Measurements from ENCODE around the gene AGBL4.
"Not testable (repeated sequence)": the region's sequence is repeated elsewhere in the genome, so short reads cannot be mapped to it uniquely, and the experiment has no call there.

Gene AGBL4

GRCh38 chr1:49842596-49842995 lies 181.2 kb downstream of the AGBL4 start:
- no peak for TF ChIP-seq CTCF (IDR thresholded peaks at IDR 0.05; ENCODE audit: low read depth, low read length)
- DNase-seq (ENCODE audit: extremely low read depth, low read depth) = no peak

GRCh38 chr1:49841767-49842166 lies 182.0 kb downstream of the AGBL4 start:
- no peak for TF ChIP-seq CTCF (IDR thresholded peaks at IDR 0.05; ENCODE audit: low read depth, low read length)
- no peak for DNase-seq (ENCODE audit: extremely low read depth, low read depth)

- no peak for TF ChIP-seq CTCF (IDR thresholded peaks at IDR 0.05; ENCODE audit: low read depth, low read length)
- no peak for DNase-seq (ENCODE audit: extremely low read depth, low read depth)
Observed at GRCh38 chr1:49824261-49824660, 199.5 kb downstream of the AGBL4 start.

- TF ChIP-seq CTCF (IDR thresholded peaks at IDR 0.05; ENCODE audit: low read depth, low read length) = no peak
- no peak for DNase-seq (ENCODE audit: extremely low read depth, low read depth)
Observed at GRCh38 chr1:49817681-49818080, 206.1 kb downstream of the AGBL4 start.

GRCh38 chr1:49787013-49787412 lies 236.7 kb downstream of the AGBL4 start:
- not testable (repeated sequence) for DNase-seq (ENCODE audit: extremely low read depth, low read depth)

GRCh38 chr1:49765034-49765433 lies 258.7 kb downstream of the AGBL4 start:
- no peak for TF ChIP-seq CTCF (IDR thresholded peaks at IDR 0.05; ENCODE audit: low read depth, low read length)

GRCh38 chr1:49738118-49738517 lies 285.6 kb downstream of the AGBL4 start:
- not testable (repeated sequence) for DNase-seq (ENCODE audit: extremely low read depth, low read depth)

More at GRCh38 chr1:49765034-49765433, 258.7 kb downstream of the AGBL4 start:
- no peak for DNase-seq (ENCODE audit: extremely low read depth, low read depth)

GRCh38 chr1:49728377-49728776 lies 295.4 kb downstream of the AGBL4 start:
- TF ChIP-seq CTCF (IDR thresholded peaks at IDR 0.05; ENCODE audit: low read depth, low read length) = no peak

GRCh38 chr1:49723662-49724061 lies 300.1 kb downstream of the AGBL4 start:
- DNase-seq (ENCODE audit: extremely low read depth, low read depth) = no peak
- TF ChIP-seq CTCF (IDR thresholded peaks at IDR 0.05; ENCODE audit: low read depth, low read length) = no peak

More at GRCh38 chr1:49728377-49728776, 295.4 kb downstream of the AGBL4 start:
- no peak for DNase-seq (ENCODE audit: extremely low read depth, low read depth)

Measured in AG09319 (cell line).